Endodermal cell (in vitro differentiated cells): Measurements from ENCODE around the gene LIPC. TPM values are rescaled to one million over a fixed set of nuclear protein-coding genes. Genes with fewer than 3 reads are reported as not detected.

Experiments used
- DNase-seq: peaks from one replicate; pipeline ENCODE4 v3.0.0-alpha.2; 2017
- H3K27ac ChIP-seq: 2 replicates; pipeline ENCODE4 v1.5.1; 2013; ENCODE audit warnings: mild to moderate bottlenecking, low read depth, low read length, moderate library complexity
- H3K27me3 ChIP-seq: 2 replicates; pipeline ENCODE4 v1.6.1; 2013; ENCODE audit warnings: mild to moderate bottlenecking, low read length, moderate library complexity; ENCODE audit not compliant: insufficient read depth, control insufficient read depth, poor library complexity, severe bottlenecking
- H3K36me3 ChIP-seq: 2 replicates; pipeline ENCODE4 v1.7.0; 2013; ENCODE audit warnings: mild to moderate bottlenecking, low read length, moderate library complexity; ENCODE audit not compliant: control insufficient read depth, insufficient read depth
- H3K4me1 ChIP-seq: one replicate; pipeline ENCODE4 v1.7.0; 2013; ENCODE audit warnings: low read length; ENCODE audit not compliant: control insufficient read depth, insufficient read depth
- H3K4me3 ChIP-seq: 2 replicates; pipeline ENCODE4 v1.5.1; 2013; ENCODE audit warnings: mild to moderate bottlenecking, low read length, moderate library complexity
- H3K9ac ChIP-seq: 2 replicates; pipeline ENCODE4 v1.6.1; 2013; ENCODE audit warnings: mild to moderate bottlenecking, low read length, moderate library complexity; ENCODE audit not compliant: poor library complexity, severe bottlenecking; ENCODE audit errors: extremely low read depth
- H3K9me3 ChIP-seq: 2 replicates; pipeline ENCODE4 v1.6.1; 2013; ENCODE audit warnings: mild to moderate bottlenecking, low read length, moderate library complexity; ENCODE audit not compliant: control insufficient read depth
- H3K27ac Mint-ChIP-seq: 2 replicates; pipeline ENCODE4 v1.8.0; 2020; ENCODE audit warnings: mixed read lengths
- H3K27me3 Mint-ChIP-seq: 2 replicates; pipeline ENCODE4 v1.8.0; 2021; ENCODE audit warnings: mild to moderate bottlenecking, mixed read lengths; ENCODE audit not compliant: insufficient read depth
- H3K36me3 Mint-ChIP-seq: 2 replicates; pipeline ENCODE4 v1.8.0; 2020; ENCODE audit warnings: low read depth, mixed read lengths
- H3K4me1 Mint-ChIP-seq: 2 replicates; pipeline ENCODE4 v1.8.0; 2020; ENCODE audit warnings: mixed read lengths
- H3K4me3 Mint-ChIP-seq: 2 replicates; pipeline ENCODE4 v1.8.0; 2020; ENCODE audit warnings: mild to moderate bottlenecking, moderate library complexity, mixed read lengths
- H3K9me3 Mint-ChIP-seq: 2 replicates; pipeline ENCODE4 v1.8.0; 2020; ENCODE audit warnings: mild to moderate bottlenecking, mixed read lengths
- CTCF ChIP-seq: fragments of 200-600 bp; sonication (generic); conservative IDR thresholded peaks from 2 replicates; pipeline ENCODE4 v1.5.0; 2021; ENCODE audit warnings: antibody characterized with exemption, mild to moderate bottlenecking
- WGBS, 2 experiments: methylation state at CpG; one replicate each; pipeline versions ENCODE4 v1.1.5 to v1.1.7; 2013; ENCODE audit warnings: missing lambda C conversion rate in 2 of 2, mixed read lengths in 1 of 2; ENCODE audit not compliant: insufficient coverage in 1 of 2, insufficient read length in 1 of 2; 5-methylcytosine and 5-hydroxymethylcytosine counted together
- total RNA-seq, 2 donors: library from RNA; stranded (reverse); fragmentation: NEBNext Ultra II Directional in 1 of 2; extraction: Animal tissue kit (Norgen Biotek cat#: 25700) in 1 of 2; gene quantifications; 2 replicates in 1 of 2; 3 replicates in 1 of 2; pipeline ENCODE4 v1.2.1, GENCODE V29; 2021

Gene LIPC
- total RNA-seq, 2 donors from 2014 or later = not detected

- no peak for TF ChIP-seq CTCF
- H3K4me3 ChIP-seq = no peak overlapping the region
- no peaks in the 10 kb centered on the region for H3K27me3 ChIP-seq
- H3K9ac ChIP-seq = no peak overlapping the region
- Mint-ChIP-seq H3K36me3 (no peaks in the 10 kb centered on the region), H3K9me3 (no peaks in the 10 kb centered on the region), H3K27me3 (peaks cover 2% of the 10 kb centered on the region), H3K4me1 (peaks cover 4% of the 10 kb centered on the region), H3K4me3 (no peak overlapping the region), H3K27ac (no peak overlapping the region)
- DNase-seq = no peak
- H3K4me1 ChIP-seq = no peaks in the 10 kb centered on the region
- WGBS, 2 experiments = 67 to 76% methylated on average over 4 to 5 of the region's 5 CpGs
- no peak overlapping the region for H3K27ac ChIP-seq
- no peaks in the 10 kb centered on the region for H3K9me3 ChIP-seq
- no peaks in the 10 kb centered on the region for H3K36me3 ChIP-seq
Measured at GRCh38 chr15:58393241-58393662, 38.5 kb upstream of the LIPC start.

GRCh38 chr15:58396181-58396580 lies 35.6 kb upstream of the LIPC start:
- H3K4me1 ChIP-seq = no peaks in the 10 kb centered on the region
- H3K36me3 Mint-ChIP-seq = no peaks in the 10 kb centered on the region
- no peak overlapping the region for H3K4me3 Mint-ChIP-seq

GRCh38 chr15:58398071-58398470 lies 33.7 kb upstream of the LIPC start:
- Mint-ChIP-seq H3K4me1 (peaks cover 3% of the 10 kb centered on the region), H3K4me3 (no peak overlapping the region), H3K27me3 (peaks cover 2% of the 10 kb centered on the region), H3K9me3 (no peaks in the 10 kb centered on the region), H3K27ac (no peak overlapping the region), H3K36me3 (no peaks in the 10 kb centered on the region)
- H3K9me3 ChIP-seq = no peaks in the 10 kb centered on the region
- no peak overlapping the region for H3K4me3 ChIP-seq
- WGBS, 2 experiments = 89 to 93% methylated on average over 1 of the region's 1 CpG
- DNase-seq = no peak
- no peak for TF ChIP-seq CTCF
- no peaks in the 10 kb centered on the region for H3K27me3 ChIP-seq
- no peaks in the 10 kb centered on the region for H3K36me3 ChIP-seq
- H3K4me1 ChIP-seq = no peaks in the 10 kb centered on the region
- no peak overlapping the region for H3K9ac ChIP-seq
- no peak overlapping the region for H3K27ac ChIP-seq

More at GRCh38 chr15:58396181-58396580, 35.6 kb upstream of the LIPC start:
- TF ChIP-seq CTCF = no peak
- Mint-ChIP-seq H3K27me3 (peaks cover 2% of the 10 kb centered on the region), H3K27ac (no peak overlapping the region), H3K9me3 (no peaks in the 10 kb centered on the region), H3K4me1 (peaks cover 6% of the 10 kb centered on the region)
- 70 to 71% methylated on average over 3 of the region's 3 CpGs for WGBS, 2 experiments
- H3K9ac ChIP-seq = no peak overlapping the region
- H3K36me3 ChIP-seq = no peaks in the 10 kb centered on the region
- H3K4me3 ChIP-seq = no peak overlapping the region
- no peaks in the 10 kb centered on the region for H3K27me3 ChIP-seq
- H3K27ac ChIP-seq = no peak overlapping the region
- H3K9me3 ChIP-seq = no peaks in the 10 kb centered on the region
- DNase-seq = no peak
